Activated CD8-positive, alpha-beta T cell treated with anti-CD3 and anti-CD28 coated beads for 36 hours (primary cell): Measurements from ENCODE around the gene PNPO. TPM values are rescaled to one million over a fixed set of nuclear protein-coding genes. Genes with fewer than 3 reads are reported as not detected.
"Not testable (repeated sequence)": the region's sequence is repeated elsewhere in the genome, so short reads cannot be mapped to it uniquely, and the experiment has no call there.

ENCODE experiments used
- ATAC-seq: fragments of 200-7000 bp; cut with Tn5 transposase; one replicate; pipeline ENCODE4 v1.10.0; 2021; ENCODE audit warnings: mild to moderate bottlenecking, moderate library complexity
- CTCF ChIA-PET: fragments of 350-600 bp; sonication (Branson Sonifier 250); formaldehyde crosslinking; loops from one replicate; lab custom pipeline; 2021; ENCODE audit warnings: antibody characterized with exemption; lab: Charles Lee
- POLR2A ChIA-PET: fragments of 350-600 bp; sonication (Branson Sonifier 250); formaldehyde crosslinking; loops from one replicate; lab custom pipeline; 2021; ENCODE audit warnings: antibody characterized with exemption; lab: Charles Lee
- DNase-seq: peaks from one replicate; pipeline ENCODE4 v3.0.0-alpha.2; 2020
- H3K27ac Mint-ChIP-seq: one replicate; pipeline ENCODE4 v1.8.0; 2021; ENCODE audit warnings: mild to moderate bottlenecking, mixed read lengths
- H3K27me3 Mint-ChIP-seq: one replicate; pipeline ENCODE4 v1.8.0; 2021; ENCODE audit warnings: mixed read lengths
- H3K36me3 Mint-ChIP-seq: one replicate; pipeline ENCODE4 v1.8.0; 2021; ENCODE audit warnings: low read depth, mixed read lengths
- H3K4me1 Mint-ChIP-seq: one replicate; pipeline ENCODE4 v1.8.0; 2021; ENCODE audit warnings: low read depth, mixed read lengths
- H3K4me3 Mint-ChIP-seq: one replicate; pipeline ENCODE4 v1.8.0; 2021; ENCODE audit warnings: mild to moderate bottlenecking, moderate library complexity, mixed read lengths
- H3K9me3 Mint-ChIP-seq: one replicate; pipeline ENCODE4 v1.8.0; 2021; ENCODE audit warnings: mixed read lengths
- CTCF ChIP-seq: fragments of 200-600 bp; IDR thresholded peaks from one replicate; pipeline ENCODE4 v1.8.0; 2022; ENCODE audit warnings: antibody characterized with exemption, mild to moderate bottlenecking
- intact Hi-C: fragments of 100-400 bp; cut with micrococcal nuclease; formaldehyde crosslinking; loops from one replicate; pipeline ENCODE4 v1.10.0; 2022
- total RNA-seq, 2 experiments: library from RNA; stranded (reverse); gene quantifications; one replicate each; pipeline ENCODE4 v1.2.3, GENCODE V29; 2021

PNPO gene
- total RNA-seq, 2 experiments from 2014 or later = 41.0 to 42.7 TPM

- intact Hi-C loops = no loop called here
- POLR2A ChIA-PET = interaction anchor here (0.6 to 1.1 kb wide), 2 partner anchors 12 to 17 kb away, joined by 3 to 4 read pairs; partner anchors contain the start of gene PNPO
- Mint-ChIP-seq H3K27ac (no peak overlapping the region), H3K27me3 (no peaks in the 10 kb centered on the region), H3K4me1 (no peaks in the 10 kb centered on the region), H3K9me3 (no peaks in the 10 kb centered on the region), H3K36me3 (peaks cover 13% of the 10 kb centered on the region), H3K4me3 (no peak overlapping the region)
- DNase-seq (no peak), ATAC-seq (no peak)
- TF ChIP-seq CTCF = no peak
- CTCF ChIA-PET = interaction anchor here (0.7 to 10.1 kb wide), 8 partner anchors 10 to 82 kb away, joined by 3 to 83 read pairs (median 4); partner anchors contain the start of genes CDK5RAP3 and PNPO
Observed at GRCh38 chr17:47929218-47930000, 12.0 kb upstream of the PNPO start.

GRCh38 chr17:47931848-47932247 lies 9.5 kb upstream of the PNPO start:
- no peak overlapping the region for H3K27ac Mint-ChIP-seq
- ATAC-seq = no peak
- intact Hi-C loops = no loop called here
- H3K36me3 Mint-ChIP-seq = peaks cover 6% of the 10 kb centered on the region
- ChIA-PET POLR2A (interaction anchor here (1.1 to 1.3 kb wide), 2 partner anchors 9 to 39 kb away, joined by 3 to 4 read pairs; partner anchors contain the start of genes CDK5RAP3 and PNPO), CTCF (interaction anchor here (0.9 to 10.1 kb wide), 3 partner anchors 12 to 39 kb away, joined by 3 to 83 read pairs (median 4); partner anchors contain the start of gene CDK5RAP3)
- no peaks in the 10 kb centered on the region for H3K27me3 Mint-ChIP-seq
- no peak overlapping the region for H3K4me3 Mint-ChIP-seq
- H3K9me3 Mint-ChIP-seq = no peaks in the 10 kb centered on the region
- no peak for TF ChIP-seq CTCF
- DNase-seq = no peak
- peaks cover 5% of the 10 kb centered on the region for H3K4me1 Mint-ChIP-seq

- no peak for ATAC-seq
- CTCF ChIA-PET = interaction anchor here (10.1 kb wide), 1 partner anchor 13 kb away, joined by 83 read pairs; no protein-coding TSS in a partner anchor
- H3K9me3 Mint-ChIP-seq = no peaks in the 10 kb centered on the region
- TF ChIP-seq CTCF = no peak
- H3K27me3 Mint-ChIP-seq = no peaks in the 10 kb centered on the region
- intact Hi-C loops = no loop called here
- no peak overlapping the region for H3K4me3 Mint-ChIP-seq
- DNase-seq = no peak
- H3K27ac Mint-ChIP-seq = no peak overlapping the region
- POLR2A ChIA-PET = no interaction called here
- peaks cover 10% of the 10 kb centered on the region for H3K4me1 Mint-ChIP-seq
- no peaks in the 10 kb centered on the region for H3K36me3 Mint-ChIP-seq
Observed at GRCh38 chr17:47934856-47935255, 6.5 kb upstream of the PNPO start.

GRCh38 chr17:47935468-47935867 lies 5.9 kb upstream of the PNPO start:
- H3K4me3 Mint-ChIP-seq, DNase-seq, H3K9me3 Mint-ChIP-seq, H3K27ac Mint-ChIP-seq, POLR2A ChIA-PET, intact Hi-C loops, H3K36me3 Mint-ChIP-seq, H3K27me3 Mint-ChIP-seq, ATAC-seq: not testable (repeated sequence)
- H3K4me1 Mint-ChIP-seq = peaks cover 10% of the 10 kb centered on the region
- CTCF ChIA-PET = interaction anchor here (1.1 to 10.1 kb wide), 3 partner anchors 13 to 94 kb away, joined by 3 to 83 read pairs (median 4); partner anchors contain the start of genes CDK5RAP3 and SCRN2

- no peaks in the 10 kb centered on the region for H3K27me3 Mint-ChIP-seq
- intact Hi-C loops = no loop called here
- ATAC-seq (no peak), DNase-seq (no peak)
- H3K36me3 Mint-ChIP-seq = peaks cover 2% of the 10 kb centered on the region
- peaks cover 2% of the 10 kb centered on the region for H3K9me3 Mint-ChIP-seq
- H3K4me3 Mint-ChIP-seq = no peak overlapping the region
- ChIA-PET POLR2A (interaction anchor here (0.8 kb wide), 1 partner anchor 35 kb away, joined by 3 read pairs; no protein-coding TSS in a partner anchor), CTCF (interaction anchor here (1.1 to 10.1 kb wide), 3 partner anchors 12 to 95 kb away, joined by 3 to 83 read pairs (median 4); partner anchors contain the start of genes CDK5RAP3 and SCRN2)
- TF ChIP-seq CTCF = no peak
- no peak overlapping the region for H3K27ac Mint-ChIP-seq
- peaks cover 13% of the 10 kb centered on the region for H3K4me1 Mint-ChIP-seq
Observed at GRCh38 chr17:47935961-47936360, 5.4 kb upstream of the PNPO start.
